Measurements from ENCODE around the gene RILPL2.

Gene RILPL2

GRCh38 chr12:123450636-123451035 lies 14.2 kb upstream of the RILPL2 start:
- H2AFZ ChIP-seq (ENCODE audit: low read length) = no peak overlapping the region

GRCh38 chr12:123449856-123450255 lies 13.4 kb upstream of the RILPL2 start:
- no peak overlapping the region for H3K14ac ChIP-seq (ENCODE audit: low read length)
- H3K4me1 ChIP-seq (ENCODE audit: control insufficient read depth in 2 of 2, insufficient read depth in 1 of 2, low read depth in 1 of 2, low read length in 2 of 2) = no peaks in the 10 kb centered on the region
- H3K27ac ChIP-seq (replicated peaks; ENCODE audit: low read length) = no peak overlapping the region
- no peaks in the 10 kb centered on the region for H3K79me1 ChIP-seq (ENCODE audit: low read depth, low read length)
- no peak for DNase-seq (ENCODE audit: low spot score)
- no peak overlapping the region for H3K9ac ChIP-seq (ENCODE audit: low read depth, low read length, poor library complexity)
- no peak overlapping the region for H2BK5ac ChIP-seq (ENCODE audit: low read length)
- H3K27me3 ChIP-seq (ENCODE audit: control insufficient read depth in 3 of 3, insufficient read depth in 3 of 3, low read depth in 1 of 3, low read length in 3 of 3) = no peaks in the 10 kb centered on the region
- H2AFZ ChIP-seq (ENCODE audit: low read length) = no peak overlapping the region
- no peak overlapping the region for H3K23ac ChIP-seq (ENCODE audit: low read depth, low read length, poor library complexity)
- H3K18ac ChIP-seq (ENCODE audit: low read length) = no peak overlapping the region
- no peak overlapping the region for H3K4ac ChIP-seq (ENCODE audit: low read length)
- H2AK5ac ChIP-seq (ENCODE audit: low read depth, low read length) = no peak overlapping the region
- H2BK15ac ChIP-seq (ENCODE audit: low read length) = no peak overlapping the region
- H4K91ac ChIP-seq (ENCODE audit: low read depth, low read length, poor library complexity) = no peak overlapping the region
- WGBS, 2 donors (ENCODE audit: extremely low coverage in 2 of 2, insufficient read length in 2 of 2, insufficient replicate concordance in 1 of 2) = no CpG with 5 or more reads among the region's 4 CpGs
- H2BK12ac ChIP-seq (ENCODE audit: low read length) = no peak overlapping the region
- H4K8ac ChIP-seq (ENCODE audit: low read depth, low read length) = no peak overlapping the region
- H3K4me3 ChIP-seq (ENCODE audit: low read length in 2 of 2) = no peak overlapping the region
- H3K36me3 ChIP-seq (replicated peaks in 1 of 2; ENCODE audit: control insufficient read depth in 2 of 2, insufficient read depth in 2 of 2, low read length in 2 of 2) = no peaks in the 10 kb centered on the region
- H2BK120ac ChIP-seq (ENCODE audit: low read depth, low read length) = no peak overlapping the region
- H3K4me2 ChIP-seq (ENCODE audit: insufficient read depth, low read length, poor library complexity, severe bottlenecking) = no peak overlapping the region
- H3K9me3 ChIP-seq (replicated peaks in 1 of 2; ENCODE audit: control insufficient read depth in 2 of 2, insufficient read depth in 1 of 2, low read depth in 1 of 2, low read length in 2 of 2) = no peaks in the 10 kb centered on the region

More at GRCh38 chr12:123450636-123451035, 14.2 kb upstream of the RILPL2 start:
- Histone ChIP-seq H3K27ac (replicated peaks; ENCODE audit: low read length) (no peak overlapping the region), H2BK12ac (ENCODE audit: low read length) (no peak overlapping the region), H3K79me1 (ENCODE audit: low read depth, low read length) (no peaks in the 10 kb centered on the region), H2AK5ac (ENCODE audit: low read depth, low read length) (no peak overlapping the region), H3K9me3 (replicated peaks in 1 of 2; ENCODE audit: control insufficient read depth in 2 of 2, insufficient read depth in 1 of 2, low read depth in 1 of 2, low read length in 2 of 2) (no peaks in the 10 kb centered on the region), H3K4ac (ENCODE audit: low read length) (no peak overlapping the region), H4K91ac (ENCODE audit: low read depth, low read length, poor library complexity) (no peak overlapping the region), H3K4me1 (ENCODE audit: control insufficient read depth in 2 of 2, insufficient read depth in 1 of 2, low read depth in 1 of 2, low read length in 2 of 2) (no peaks in the 10 kb centered on the region), H3K4me3 (ENCODE audit: low read length in 2 of 2) (no peak overlapping the region), H3K14ac (ENCODE audit: low read length) (no peak overlapping the region), H3K27me3 (ENCODE audit: control insufficient read depth in 3 of 3, insufficient read depth in 3 of 3, low read depth in 1 of 3, low read length in 3 of 3) (no peaks in the 10 kb centered on the region), H2BK120ac (ENCODE audit: low read depth, low read length) (no peak overlapping the region), H3K23ac (ENCODE audit: low read depth, low read length, poor library complexity) (no peak overlapping the region), H3K9ac (ENCODE audit: low read depth, low read length, poor library complexity) (no peak overlapping the region), H4K8ac (ENCODE audit: low read depth, low read length) (no peak overlapping the region), H2BK5ac (ENCODE audit: low read length) (no peak overlapping the region), H2BK15ac (ENCODE audit: low read length) (no peak overlapping the region), H3K4me2 (ENCODE audit: insufficient read depth, low read length, poor library complexity, severe bottlenecking) (no peak overlapping the region), H3K18ac (ENCODE audit: low read length) (no peak overlapping the region), H3K36me3 (replicated peaks in 1 of 2; ENCODE audit: control insufficient read depth in 2 of 2, insufficient read depth in 2 of 2, low read length in 2 of 2) (no peaks in the 10 kb centered on the region)
- WGBS, 2 donors (ENCODE audit: extremely low coverage in 2 of 2, insufficient read length in 2 of 2, insufficient replicate concordance in 1 of 2) = no CpG with 5 or more reads among the region's 9 CpGs
- no peak for DNase-seq (ENCODE audit: low spot score)

- no peak overlapping the region for H2BK15ac ChIP-seq (ENCODE audit: low read length)
- H3K9me3 ChIP-seq (replicated peaks in 1 of 2; ENCODE audit: control insufficient read depth in 2 of 2, insufficient read depth in 1 of 2, low read depth in 1 of 2, low read length in 2 of 2) = no peaks in the 10 kb centered on the region
- no peak overlapping the region for H3K4me3 ChIP-seq (ENCODE audit: low read length in 2 of 2)
- DNase-seq (ENCODE audit: low spot score) = no peak
- H2BK120ac ChIP-seq (ENCODE audit: low read depth, low read length) = no peak overlapping the region
- H3K36me3 ChIP-seq (replicated peaks in 1 of 2; ENCODE audit: control insufficient read depth in 2 of 2, insufficient read depth in 2 of 2, low read length in 2 of 2) = no peaks in the 10 kb centered on the region
- no peak overlapping the region for H2AK5ac ChIP-seq (ENCODE audit: low read depth, low read length)
- H2BK12ac ChIP-seq (ENCODE audit: low read length) = no peak overlapping the region
- H3K4me2 ChIP-seq (ENCODE audit: insufficient read depth, low read length, poor library complexity, severe bottlenecking) = no peak overlapping the region
- H4K91ac ChIP-seq (ENCODE audit: low read depth, low read length, poor library complexity) = no peak overlapping the region
- H2AFZ ChIP-seq (ENCODE audit: low read length) = peak overlapping the region; percentile 70
- no peak overlapping the region for H2BK5ac ChIP-seq (ENCODE audit: low read length)
- no peaks in the 10 kb centered on the region for H3K27me3 ChIP-seq (ENCODE audit: control insufficient read depth in 3 of 3, insufficient read depth in 3 of 3, low read depth in 1 of 3, low read length in 3 of 3)
- H3K18ac ChIP-seq (ENCODE audit: low read length) = no peak overlapping the region
- no peak overlapping the region for H3K14ac ChIP-seq (ENCODE audit: low read length)
- no peaks in the 10 kb centered on the region for H3K4me1 ChIP-seq (ENCODE audit: control insufficient read depth in 2 of 2, insufficient read depth in 1 of 2, low read depth in 1 of 2, low read length in 2 of 2)
- no peak overlapping the region for H4K8ac ChIP-seq (ENCODE audit: low read depth, low read length)
- no peak overlapping the region for H3K23ac ChIP-seq (ENCODE audit: low read depth, low read length, poor library complexity)
- H3K9ac ChIP-seq (ENCODE audit: low read depth, low read length, poor library complexity) = no peak overlapping the region
- no CpG with 5 or more reads among the region's 2 CpGs for WGBS, 2 donors (ENCODE audit: extremely low coverage in 2 of 2, insufficient read length in 2 of 2, insufficient replicate concordance in 1 of 2)
- H3K27ac ChIP-seq (replicated peaks; ENCODE audit: low read length) = no peak overlapping the region
- no peak overlapping the region for H3K4ac ChIP-seq (ENCODE audit: low read length)
- no peaks in the 10 kb centered on the region for H3K79me1 ChIP-seq (ENCODE audit: low read depth, low read length)
Measured at GRCh38 chr12:123449249-123449733, 12.8 kb upstream of the RILPL2 start.

GRCh38 chr12:123446333-123446713 lies 9.8 kb upstream of the RILPL2 start:
- Histone ChIP-seq H3K23ac (ENCODE audit: low read depth, low read length, poor library complexity) (no peak overlapping the region), H2AFZ (ENCODE audit: low read length) (peak overlapping the region; percentile 38), H3K4me3 (ENCODE audit: low read length in 2 of 2) (no peak overlapping the region), H3K14ac (ENCODE audit: low read length) (no peak overlapping the region), H3K9me3 (replicated peaks in 1 of 2; ENCODE audit: control insufficient read depth in 2 of 2, insufficient read depth in 1 of 2, low read depth in 1 of 2, low read length in 2 of 2) (no peaks in the 10 kb centered on the region), H3K79me1 (ENCODE audit: low read depth, low read length) (no peaks in the 10 kb centered on the region), H4K91ac (ENCODE audit: low read depth, low read length, poor library complexity) (no peak overlapping the region), H3K4me2 (ENCODE audit: insufficient read depth, low read length, poor library complexity, severe bottlenecking) (no peak overlapping the region), H2AK5ac (ENCODE audit: low read depth, low read length) (no peak overlapping the region), H4K8ac (ENCODE audit: low read depth, low read length) (no peak overlapping the region), H3K9ac (ENCODE audit: low read depth, low read length, poor library complexity) (no peak overlapping the region), H2BK120ac (ENCODE audit: low read depth, low read length) (no peak overlapping the region), H3K18ac (ENCODE audit: low read length) (no peak overlapping the region), H3K27ac (replicated peaks; ENCODE audit: low read length) (no peak overlapping the region), H3K36me3 (replicated peaks in 1 of 2; ENCODE audit: control insufficient read depth in 2 of 2, insufficient read depth in 2 of 2, low read length in 2 of 2) (no peaks in the 10 kb centered on the region), H3K27me3 (ENCODE audit: control insufficient read depth in 3 of 3, insufficient read depth in 3 of 3, low read depth in 1 of 3, low read length in 3 of 3) (no peaks in the 10 kb centered on the region), H3K4ac (ENCODE audit: low read length) (no peak overlapping the region), H3K4me1 (ENCODE audit: control insufficient read depth in 2 of 2, insufficient read depth in 1 of 2, low read depth in 1 of 2, low read length in 2 of 2) (no peaks in the 10 kb centered on the region), H2BK5ac (ENCODE audit: low read length) (no peak overlapping the region), H2BK15ac (ENCODE audit: low read length) (no peak overlapping the region), H2BK12ac (ENCODE audit: low read length) (no peak overlapping the region)
- DNase-seq (ENCODE audit: low spot score) = no peak
- WGBS, 2 donors (ENCODE audit: extremely low coverage in 2 of 2, insufficient read length in 2 of 2, insufficient replicate concordance in 1 of 2) = no CpG with 5 or more reads among the region's 4 CpGs

Data from neuronal stem cell (in vitro differentiated cells).